ENCODE results near the gene ITPK1. TPM values are rescaled to one million over a fixed set of nuclear protein-coding genes. Genes with fewer than 3 reads are reported as not detected.

ITPK1 gene
- total RNA-seq, 1 experiment from 2014 or later: 57.0 TPM

- DNase-seq (ENCODE audit: low read depth): no peak
These were observed 213.5 kb downstream of the ITPK1 start for GRCh38 chr14:92902191-92902590.

GRCh38 chr14:92900660-92901059 lies 215.1 kb downstream of the ITPK1 start:
- peak; percentile 38 for DNase-seq (ENCODE audit: low read depth)

- DNase-seq (ENCODE audit: low read depth): no peak
These were observed 217.1 kb downstream of the ITPK1 start for GRCh38 chr14:92898566-92899131.

- DNase-seq (ENCODE audit: low read depth): peak; percentile 36
These were observed 217.7 kb downstream of the ITPK1 start for GRCh38 chr14:92897922-92898565.

- DNase-seq (ENCODE audit: low read depth): no peak
These were observed 220.3 kb downstream of the ITPK1 start for GRCh38 chr14:92895352-92895878.

- peak; percentile 50 for DNase-seq (ENCODE audit: low read depth)
These were observed 223.1 kb downstream of the ITPK1 start for GRCh38 chr14:92892589-92892988.

- DNase-seq (ENCODE audit: low read depth): peak; percentile 31
These were observed 224.7 kb downstream of the ITPK1 start for GRCh38 chr14:92890830-92891588.

- DNase-seq (ENCODE audit: low read depth): no peak
These were observed 226.8 kb downstream of the ITPK1 start for GRCh38 chr14:92888896-92889295.

- no peak for DNase-seq (ENCODE audit: low read depth)
These were observed 228.6 kb downstream of the ITPK1 start for GRCh38 chr14:92887157-92887556.

Other genes starting within 250 kb of the ITPK1 start
- gene CHGA, start 192.8 kb downstream of the ITPK1 start, total RNA-seq (2014; rRNA removed; shearing (Covaris generic)): not detected in 2 replicates
- 22.9 and 23.0 TPM in 2 replicates for gene MOAP1, start 69.0 kb upstream of the ITPK1 start, total RNA-seq (2014; rRNA removed; shearing (Covaris generic))
- gene LYSET, start 69.4 kb upstream of the ITPK1 start, total RNA-seq (2014; rRNA removed; shearing (Covaris generic)): 18.5 and 27.8 TPM in 2 replicates
- gene GON7, start 91.1 kb upstream of the ITPK1 start, total RNA-seq (2014; rRNA removed; shearing (Covaris generic)): 55.6 and 56.4 TPM in 2 replicates
- 103 and 116 TPM in 2 replicates for gene UBR7, start 91.3 kb upstream of the ITPK1 start, total RNA-seq (2014; rRNA removed; shearing (Covaris generic))
- gene BTBD7, start 217.1 kb upstream of the ITPK1 start, total RNA-seq (2014; rRNA removed; shearing (Covaris generic)): 13.7 and 16.8 TPM in 2 replicates
- gene COX8C, start 231.3 kb upstream of the ITPK1 start, total RNA-seq (2014; rRNA removed; shearing (Covaris generic)): not detected in 2 replicates